ENCODE results near the gene KCNA10.

KCNA10 gene

DNA sequence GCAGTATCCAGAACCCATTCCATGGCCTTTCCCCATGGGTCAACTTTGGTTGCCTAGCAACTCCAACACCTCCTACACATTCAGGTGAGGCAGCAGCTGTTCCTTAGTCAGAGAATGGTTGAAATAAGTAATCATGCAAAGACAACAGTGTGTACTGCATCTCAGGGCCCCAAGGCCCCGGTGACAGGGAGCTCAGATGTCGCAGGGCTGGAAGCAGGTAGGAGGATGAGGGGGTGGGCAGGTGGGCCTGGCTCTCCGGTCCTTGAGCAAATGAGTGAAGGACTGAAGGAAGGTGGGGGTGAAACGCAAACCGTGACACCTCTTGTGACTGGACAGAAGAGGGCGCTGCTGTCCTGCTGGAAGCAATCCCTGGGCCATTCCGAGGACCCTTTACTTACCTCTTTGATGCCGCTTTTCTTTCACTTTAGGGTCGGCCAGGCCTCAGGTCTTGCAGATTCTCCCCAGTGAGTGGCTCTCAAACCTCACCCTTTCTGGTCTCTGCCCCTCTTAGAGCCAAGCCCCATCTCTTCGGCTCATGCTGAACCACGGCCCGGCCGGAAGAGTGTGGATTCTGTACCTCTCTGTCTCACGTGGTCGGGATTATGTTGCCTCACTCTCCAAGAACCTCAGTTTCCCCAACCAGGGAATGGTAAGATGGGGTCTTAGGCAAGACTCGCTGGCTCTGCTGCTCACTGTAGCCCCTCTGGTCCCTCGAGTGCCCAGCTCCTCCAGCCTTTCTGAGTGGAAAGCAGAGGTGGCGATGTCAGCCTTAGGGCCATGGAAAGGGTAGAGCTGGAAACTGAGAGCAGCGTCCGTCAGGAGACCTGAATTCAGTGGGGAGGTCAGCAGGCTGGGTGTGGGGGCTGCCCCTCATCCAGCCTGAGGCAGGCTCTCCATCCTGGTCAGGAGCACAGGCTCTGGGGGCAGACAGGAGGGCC is 5.6 kb upstream of the KCNA10 start:
- TF ChIP-seq, protein P1, sequence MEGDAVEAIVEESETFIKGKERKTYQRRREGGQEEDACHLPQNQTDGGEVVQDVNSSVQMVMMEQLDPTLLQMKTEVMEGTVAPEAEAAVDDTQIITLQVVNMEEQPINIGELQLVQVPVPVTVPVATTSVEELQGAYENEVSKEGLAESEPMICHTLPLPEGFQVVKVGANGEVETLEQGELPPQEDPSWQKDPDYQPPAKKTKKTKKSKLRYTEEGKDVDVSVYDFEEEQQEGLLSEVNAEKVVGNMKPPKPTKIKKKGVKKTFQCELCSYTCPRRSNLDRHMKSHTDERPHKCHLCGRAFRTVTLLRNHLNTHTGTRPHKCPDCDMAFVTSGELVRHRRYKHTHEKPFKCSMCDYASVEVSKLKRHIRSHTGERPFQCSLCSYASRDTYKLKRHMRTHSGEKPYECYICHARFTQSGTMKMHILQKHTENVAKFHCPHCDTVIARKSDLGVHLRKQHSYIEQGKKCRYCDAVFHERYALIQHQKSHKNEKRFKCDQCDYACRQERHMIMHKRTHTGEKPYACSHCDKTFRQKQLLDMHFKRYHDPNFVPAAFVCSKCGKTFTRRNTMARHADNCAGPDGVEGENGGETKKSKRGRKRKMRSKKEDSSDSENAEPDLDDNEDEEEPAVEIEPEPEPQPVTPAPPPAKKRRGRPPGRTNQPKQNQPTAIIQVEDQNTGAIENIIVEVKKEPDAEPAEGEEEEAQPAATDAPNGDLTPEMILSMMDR (IDR thresholded peaks at IDR 0.05; ENCODE audit: insufficient read depth, low read depth, low read length, missing control alignments), result peak; percentile 79
- DNase-seq (ENCODE audit: low read depth), result peak; percentile 67
- no peak overlapping the region for H3K4me3 ChIP-seq (ENCODE audit: low read depth, low read length)

DNA sequence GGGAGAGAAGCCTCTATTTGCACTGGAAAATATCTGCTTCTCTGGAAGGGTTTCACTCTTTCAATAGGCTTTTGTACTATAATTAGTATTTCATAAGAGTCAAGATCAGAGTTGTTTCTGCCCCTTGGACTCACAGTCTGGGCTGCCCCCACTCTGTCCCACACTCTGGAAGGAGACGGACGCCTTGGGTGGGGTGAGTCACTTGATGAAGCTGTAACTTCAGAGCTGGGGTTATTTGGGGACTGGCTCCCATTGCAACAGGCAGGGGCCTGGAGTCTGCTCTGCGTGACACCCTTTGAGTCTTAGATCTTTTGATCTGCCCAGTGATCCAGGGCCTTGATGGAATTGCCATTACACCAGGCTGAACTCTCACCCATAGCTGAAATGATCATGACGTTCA is 4.0 kb upstream of the KCNA10 start:
- no peak for DNase-seq (ENCODE audit: low read depth)
- no peak overlapping the region for H3K4me3 ChIP-seq (ENCODE audit: low read depth, low read length)
- TF ChIP-seq, protein P1 (IDR thresholded peaks at IDR 0.05; ENCODE audit: insufficient read depth, low read depth, low read length, missing control alignments), result no peak

DNA sequence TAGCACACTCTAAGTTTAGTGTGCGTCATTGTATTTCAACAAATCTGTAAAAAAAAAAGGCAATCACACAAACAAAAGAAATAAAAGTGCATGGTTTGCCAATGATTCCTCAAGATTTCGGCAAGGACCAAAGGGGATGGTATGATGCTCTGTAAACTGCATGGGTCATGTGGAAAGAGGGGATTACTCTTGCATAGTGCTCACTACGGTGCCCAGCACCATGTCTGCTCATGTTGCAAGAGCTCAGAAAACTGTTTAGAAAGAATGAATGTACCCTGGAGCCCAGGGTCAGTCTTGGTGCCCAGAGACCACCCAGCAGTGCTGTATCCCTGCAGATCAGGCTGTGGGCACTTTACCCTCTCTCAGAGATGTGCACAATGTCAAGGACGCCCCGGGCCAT is 3.6 kb upstream of the KCNA10 start:
- TF ChIP-seq, protein P1 (IDR thresholded peaks at IDR 0.05; ENCODE audit: insufficient read depth, low read depth, low read length, missing control alignments), result no peak
- DNase-seq (ENCODE audit: low read depth), result no peak
- no peak overlapping the region for H3K4me3 ChIP-seq (ENCODE audit: low read depth, low read length)

DNA sequence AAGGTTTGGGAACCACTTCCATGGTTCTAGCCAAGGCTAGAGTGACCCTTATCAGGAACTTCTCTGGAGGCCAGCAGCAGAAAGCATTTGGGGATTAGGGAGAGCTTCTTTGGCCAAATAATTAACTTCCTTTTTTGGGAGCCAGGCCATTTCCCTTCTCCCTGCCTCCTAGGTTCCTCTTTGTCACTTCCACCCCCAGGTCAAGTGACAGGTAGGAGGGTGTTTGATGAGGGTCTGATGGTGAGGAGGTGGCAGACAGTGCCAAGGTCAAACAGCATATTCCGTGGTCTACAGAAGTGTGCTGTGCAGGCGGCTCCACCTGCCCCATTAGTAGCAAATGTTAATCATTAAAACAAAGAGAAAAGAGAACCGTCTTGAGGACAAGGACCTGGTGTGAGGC is 1.9 kb upstream of the KCNA10 start:
- DNase-seq (ENCODE audit: low read depth), result no peak
- TF ChIP-seq, protein P1 (IDR thresholded peaks at IDR 0.05; ENCODE audit: insufficient read depth, low read depth, low read length, missing control alignments), result no peak
- no peak overlapping the region for H3K4me3 ChIP-seq (ENCODE audit: low read depth, low read length)

DNA sequence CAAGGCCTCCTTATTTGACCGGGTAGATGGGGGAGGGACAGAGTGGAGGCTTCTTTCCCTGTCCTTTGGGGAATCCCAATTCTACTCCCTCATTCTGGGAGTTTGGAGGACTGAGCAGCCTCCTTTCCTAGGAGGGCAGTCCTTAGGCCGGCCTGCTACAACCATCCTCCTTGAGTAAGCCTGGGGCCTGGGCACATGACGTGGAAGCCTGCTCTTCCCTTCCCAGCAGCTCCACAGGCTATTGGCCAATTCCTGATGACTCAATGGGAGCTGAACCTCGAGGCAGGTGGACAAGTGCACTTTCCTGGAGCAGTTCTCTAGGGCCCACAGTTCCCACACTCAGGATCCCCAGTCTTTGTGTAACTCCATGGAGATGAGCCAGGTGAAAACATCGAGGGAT is 3.1 kb downstream of the KCNA10 start:
- TF ChIP-seq, protein P1 (IDR thresholded peaks at IDR 0.05; ENCODE audit: insufficient read depth, low read depth, low read length, missing control alignments), result no peak
- H3K4me3 ChIP-seq (ENCODE audit: low read depth, low read length), result no peak overlapping the region
- DNase-seq (ENCODE audit: low read depth), result no peak

DNA sequence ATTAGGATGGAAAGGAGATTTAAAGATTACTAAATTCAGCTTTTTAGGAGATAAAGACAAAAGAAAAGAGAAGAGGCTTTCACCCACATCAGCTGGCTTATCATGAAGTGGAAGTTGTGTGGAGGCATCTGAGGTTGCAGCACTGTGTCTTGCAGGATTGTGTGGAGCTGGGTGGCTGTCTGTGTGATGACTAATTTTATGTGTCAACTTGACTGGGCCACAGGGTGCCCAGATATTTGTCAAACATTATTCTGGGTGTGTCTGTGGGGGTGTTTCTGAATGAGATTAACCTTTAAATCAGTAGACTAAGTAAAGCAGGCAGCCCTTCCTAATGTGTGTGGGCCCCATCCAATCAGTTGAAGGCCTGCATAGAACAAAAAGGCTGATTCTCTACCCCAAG is 3.9 kb downstream of the KCNA10 start:
- no peak overlapping the region for H3K4me3 ChIP-seq (ENCODE audit: low read depth, low read length)
- TF ChIP-seq, protein P1 (IDR thresholded peaks at IDR 0.05; ENCODE audit: insufficient read depth, low read depth, low read length, missing control alignments), result no peak
- DNase-seq (ENCODE audit: low read depth), result no peak

Measured in GM12865 (cell line).